ENCODE data around the gene CDS2.

- no peak for TF ChIP-seq CTCF (IDR thresholded peaks at IDR 0.05; ENCODE audit: low read depth, low read length)
- no peak for TF ChIP-seq POLR2A (IDR thresholded peaks at IDR 0.05; ENCODE audit: extremely low read depth, insufficient read length)
- no peak for TF ChIP-seq MAX (IDR thresholded peaks at IDR 0.05; ENCODE audit: low read depth, low read length)
- no peak for TF ChIP-seq MYC (IDR thresholded peaks at IDR 0.05; ENCODE audit: low read depth, low read length)
Observed at GRCh38 chr20:5217616-5218015, 90.8 kb downstream of the CDS2 start.

Data from NB4 (cell line).